Fibroblast of gingiva (primary cell): ENCODE data around the gene FXYD2.

Experiments
- DNase-seq: peaks from one replicate; pipeline ENCODE4 v3.0.0-alpha.2; 2011; ENCODE audit warnings: low read depth

FXYD2 gene

DNA sequence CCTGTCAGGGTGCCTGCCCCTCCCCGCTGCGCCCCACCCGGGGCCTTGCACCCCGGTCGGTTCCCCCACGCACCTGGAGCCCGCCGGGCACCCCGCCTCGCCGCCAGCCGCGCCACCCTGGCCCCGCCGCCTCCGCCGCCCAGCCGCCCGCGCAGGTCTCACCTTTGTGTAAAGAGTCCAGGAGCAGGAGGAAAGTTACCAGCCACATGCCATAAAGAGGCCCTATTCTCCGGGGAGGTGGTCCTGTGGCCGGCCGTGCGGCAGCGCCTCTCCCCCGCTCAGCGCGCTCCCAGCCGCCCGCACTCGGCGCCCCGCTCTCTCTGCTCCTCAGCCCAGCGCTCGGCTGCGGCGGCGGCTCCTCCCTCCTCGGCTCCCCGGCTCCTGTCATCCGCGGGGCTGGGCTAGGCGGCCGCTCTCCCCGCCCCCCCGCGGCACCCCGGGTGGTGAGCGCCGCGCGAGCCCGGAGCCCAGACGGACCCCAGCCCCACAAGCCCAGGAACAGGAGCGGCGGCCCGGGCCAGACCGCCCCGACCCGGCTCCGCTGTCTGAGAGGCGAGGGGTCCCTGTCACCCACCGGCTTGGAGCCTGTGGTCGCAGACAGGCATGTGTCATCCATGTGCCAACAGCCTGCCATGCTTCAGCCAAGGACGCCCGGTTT, 27.5 kb downstream of the FXYD2 start, which contains the start of gene DSCAML1:
TSS of gene DSCAML1 (minus strand) at position 345 of the 658 bp plus-strand sequence. CDS start at position 208, 137 bp downstream.
- DNase-seq: no peak

DNA sequence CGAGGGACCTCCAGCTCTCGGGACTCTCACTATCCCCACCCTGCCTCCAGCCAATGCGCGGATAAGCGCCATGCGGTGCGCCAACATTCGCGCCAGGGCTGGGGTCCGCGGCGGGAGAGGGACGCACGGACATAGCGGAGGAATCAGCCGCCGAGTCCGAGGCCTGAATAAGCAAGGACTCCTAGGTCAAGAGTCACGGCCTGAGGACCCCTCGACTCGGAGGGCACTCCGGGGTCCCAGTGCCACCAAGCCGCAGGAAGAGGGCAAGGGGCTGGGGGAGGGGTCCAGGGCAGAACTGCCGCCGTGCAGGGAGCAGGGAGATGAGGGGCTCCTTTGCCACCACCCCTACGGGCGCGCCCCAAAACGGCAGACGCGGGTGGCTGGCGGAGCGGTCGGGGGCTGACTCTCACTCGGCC, 28.1 kb downstream of the FXYD2 start:
- DNase-seq: no peak

GRCh38 chr11:117795638-117796455, 28.7 kb downstream of the FXYD2 start:
- no peak for DNase-seq

DNA sequence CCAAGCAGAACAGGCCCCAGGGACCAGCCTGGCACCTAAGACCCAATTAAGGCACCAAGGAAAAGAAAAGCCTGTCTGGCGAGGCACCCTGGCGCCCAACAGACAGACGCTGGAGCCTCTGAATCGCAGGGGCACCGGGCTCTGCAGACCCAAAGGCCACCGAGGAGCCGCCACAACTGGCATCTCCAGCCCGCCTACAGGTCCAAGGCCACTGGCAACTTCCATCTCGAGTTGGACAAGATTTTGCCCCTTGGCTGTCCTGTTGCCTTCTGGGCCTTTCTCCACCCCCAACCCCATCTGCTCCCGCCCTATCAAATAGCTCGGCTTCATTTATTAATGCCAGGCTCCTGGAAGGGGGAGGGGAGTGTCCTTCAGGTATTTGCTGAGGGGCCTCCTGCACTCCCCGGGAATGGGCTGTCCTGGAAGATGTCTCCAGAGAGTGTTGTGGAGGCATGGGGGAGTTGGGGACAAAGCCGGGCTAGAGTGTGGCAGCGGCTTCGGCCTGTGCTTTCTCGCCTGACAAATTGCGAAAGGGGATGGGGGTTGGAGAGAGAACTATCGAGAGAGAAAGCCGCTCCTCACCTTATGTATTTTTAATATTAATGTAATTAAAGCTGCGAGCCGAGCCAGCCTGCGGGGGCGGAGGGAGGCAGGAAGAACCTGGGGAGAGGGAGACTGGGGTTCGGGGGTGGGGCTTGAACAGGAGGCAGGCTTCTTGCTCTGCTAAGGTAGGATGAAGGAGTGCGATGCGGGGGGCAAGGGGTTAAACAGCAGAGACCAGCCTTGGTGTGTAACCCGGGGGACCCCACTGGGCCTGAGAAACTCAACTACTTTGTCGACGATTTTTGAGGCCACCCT, 29.5 kb downstream of the FXYD2 start:
- DNase-seq: no peak

DNA sequence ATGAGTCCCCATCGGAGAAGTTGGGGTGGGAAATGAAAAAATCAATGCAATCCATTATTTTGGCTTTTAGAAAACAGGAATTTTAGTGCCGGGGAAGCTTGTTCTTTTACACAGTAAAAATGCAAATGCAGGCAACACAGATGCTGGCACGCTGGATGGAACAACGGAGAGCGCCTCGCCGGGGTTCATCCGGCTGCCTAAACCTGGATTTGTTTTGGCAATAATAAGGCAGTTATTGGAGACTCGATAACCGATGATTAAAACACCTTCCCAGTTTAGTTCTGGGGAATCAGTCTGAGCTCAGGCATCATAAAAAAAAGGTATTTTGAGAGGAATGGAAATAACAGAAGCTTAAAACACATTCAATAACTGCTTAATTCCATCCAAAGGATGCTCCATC, 30.4 kb downstream of the FXYD2 start:
- DNase-seq: no peak

GRCh38 chr11:117793583-117793982, 31.0 kb downstream of the FXYD2 start:
- no peak for DNase-seq

DNA sequence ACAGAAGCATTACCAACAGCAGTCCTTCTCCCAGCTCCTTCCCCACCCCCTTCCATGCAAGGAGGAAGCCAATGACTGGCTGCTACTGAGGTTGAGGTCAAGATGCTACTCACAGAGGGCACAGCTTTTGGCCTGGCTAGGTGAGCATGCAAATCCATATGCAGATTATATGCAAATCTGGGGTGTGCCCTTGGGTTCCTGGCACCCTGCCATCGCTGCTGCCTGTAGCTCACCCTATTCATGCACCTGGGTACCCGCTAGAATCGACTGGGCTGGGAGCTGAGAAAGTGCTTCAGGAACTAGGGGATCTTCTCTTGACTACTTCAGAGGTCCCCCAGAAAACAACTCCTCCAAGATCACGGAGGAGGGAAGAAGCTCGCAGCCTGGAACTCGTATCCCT, 31.6 kb downstream of the FXYD2 start:
- no peak for DNase-seq

DNA sequence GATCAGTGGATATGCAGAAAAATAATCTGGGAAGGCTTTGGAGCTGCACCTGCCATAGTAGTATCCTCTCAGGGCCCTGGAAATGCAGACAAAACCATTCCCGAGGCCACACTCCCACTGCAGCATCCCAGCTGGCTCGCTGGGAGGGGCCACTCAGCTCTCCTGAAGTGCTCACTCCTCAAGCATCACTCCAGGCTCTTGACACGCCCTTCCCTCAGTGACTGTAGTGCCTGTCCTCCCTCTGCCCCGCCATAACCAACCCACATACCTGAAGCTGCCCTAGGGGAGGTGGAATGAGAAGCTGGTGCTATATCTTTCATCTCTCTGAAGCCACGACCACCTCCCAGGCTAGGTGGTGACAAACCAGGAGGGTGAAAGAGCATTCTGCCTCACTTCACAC, 32.3 kb downstream of the FXYD2 start:
- no peak for DNase-seq

GRCh38 chr11:117790279-117790678, 34.3 kb downstream of the FXYD2 start:
- no peak for DNase-seq

DNA sequence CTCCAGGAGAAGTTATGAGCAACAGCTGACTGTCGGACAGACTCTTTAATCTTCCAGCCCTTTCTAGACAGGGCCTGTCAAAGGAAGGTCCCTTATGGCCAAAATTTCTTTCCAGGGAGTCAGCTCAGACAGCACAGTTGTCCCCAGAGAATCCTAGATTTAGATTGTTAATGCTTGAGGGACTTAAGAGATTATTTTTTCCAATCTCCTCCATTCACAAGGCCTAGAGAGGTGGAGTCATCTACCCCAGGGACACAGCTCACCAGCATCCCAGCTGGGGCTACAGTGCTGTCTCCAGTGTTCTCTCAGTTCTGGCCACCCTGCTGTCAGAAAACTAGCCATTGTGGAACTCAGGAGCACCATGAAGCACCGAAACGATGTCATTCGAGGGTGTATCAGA, 35.3 kb downstream of the FXYD2 start:
- no peak for DNase-seq

- DNase-seq: no peak
Measured at GRCh38 chr11:117786135-117786870, 38.2 kb downstream of the FXYD2 start.

DNA sequence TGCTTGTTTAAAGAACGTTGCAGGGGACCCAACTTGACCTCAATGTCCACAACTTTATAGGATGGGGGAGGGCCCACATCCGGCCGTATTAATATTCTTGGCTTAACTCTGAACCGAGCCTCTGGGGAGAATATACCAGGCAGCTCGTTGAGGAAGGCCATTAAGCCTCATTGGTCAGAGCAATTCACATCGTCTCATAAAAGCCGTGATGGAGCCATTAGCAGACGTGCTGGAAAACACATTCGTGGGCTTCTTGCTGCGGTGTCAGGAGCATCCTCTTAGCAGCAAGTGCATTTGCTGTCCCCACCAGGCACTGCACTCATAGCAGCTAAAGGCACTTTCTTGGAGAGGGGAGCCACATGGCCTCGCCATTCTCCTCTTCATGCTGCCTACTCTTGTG, 42.4 kb downstream of the FXYD2 start:
- no peak for DNase-seq

DNA sequence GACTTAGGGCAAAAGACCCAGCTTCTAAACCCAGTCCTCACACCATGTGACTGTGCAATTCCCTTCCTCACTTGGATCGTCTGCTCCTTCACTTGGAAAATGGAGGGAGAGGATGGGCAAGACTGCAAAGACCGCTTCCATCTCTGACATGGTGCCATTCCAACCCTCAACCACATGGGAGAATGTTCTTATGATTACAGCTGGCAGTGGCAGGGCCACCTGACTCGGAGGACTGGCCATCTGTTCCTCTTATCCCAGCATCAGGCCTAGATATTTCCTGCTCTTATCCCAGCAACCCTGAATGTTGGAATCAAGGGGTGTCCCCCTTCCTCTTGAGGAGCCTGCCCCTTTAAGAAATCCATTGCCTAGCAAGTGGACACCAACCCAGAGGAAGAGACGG, 42.9 kb downstream of the FXYD2 start:
- no peak for DNase-seq

DNA sequence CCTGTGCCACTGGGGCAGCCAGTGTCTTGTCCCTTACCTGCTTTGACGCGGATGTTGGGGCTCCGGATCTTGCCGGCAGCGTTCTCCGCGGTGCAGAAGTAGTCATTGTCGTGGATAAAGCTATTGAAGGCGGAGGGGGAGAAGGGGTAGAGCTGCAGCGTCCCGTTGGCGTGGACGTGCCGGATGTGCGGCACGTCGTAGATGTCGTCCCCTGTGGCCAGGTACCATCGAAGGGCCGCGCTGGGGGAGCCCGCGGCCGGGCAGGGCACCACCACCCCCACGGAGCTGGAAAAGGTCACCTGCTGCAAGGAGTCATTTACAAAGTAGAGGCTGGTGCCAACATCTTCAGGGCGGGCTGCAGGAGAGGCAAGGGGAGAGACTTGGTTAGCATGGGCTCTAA, 44.1 kb downstream of the FXYD2 start:
- no peak for DNase-seq

DNA sequence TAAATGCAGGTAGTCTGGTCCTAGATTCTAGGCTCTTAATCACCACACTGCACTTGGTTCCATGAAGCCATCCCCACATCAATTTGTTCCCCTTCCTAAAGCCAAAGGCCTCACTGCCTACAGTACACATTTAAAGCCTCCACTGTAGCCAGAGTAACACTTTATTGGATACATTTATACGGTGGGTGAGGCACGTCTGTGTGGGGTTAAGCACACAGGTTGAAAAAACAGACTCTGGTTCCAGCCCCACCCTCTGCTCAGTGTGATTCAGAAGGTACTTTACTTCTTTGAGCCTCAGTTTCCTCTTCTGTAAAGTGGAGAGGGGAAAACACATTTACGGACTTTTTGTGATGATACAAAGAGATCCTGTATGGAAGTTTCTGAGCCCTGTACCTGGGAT, 50.0 kb downstream of the FXYD2 start:
- DNase-seq: no peak

- no peak for DNase-seq
Measured at GRCh38 chr11:117772360-117772759, 52.2 kb downstream of the FXYD2 start.

- no peak for DNase-seq
Measured at GRCh38 chr11:117771841-117772240, 52.7 kb downstream of the FXYD2 start.

DNA sequence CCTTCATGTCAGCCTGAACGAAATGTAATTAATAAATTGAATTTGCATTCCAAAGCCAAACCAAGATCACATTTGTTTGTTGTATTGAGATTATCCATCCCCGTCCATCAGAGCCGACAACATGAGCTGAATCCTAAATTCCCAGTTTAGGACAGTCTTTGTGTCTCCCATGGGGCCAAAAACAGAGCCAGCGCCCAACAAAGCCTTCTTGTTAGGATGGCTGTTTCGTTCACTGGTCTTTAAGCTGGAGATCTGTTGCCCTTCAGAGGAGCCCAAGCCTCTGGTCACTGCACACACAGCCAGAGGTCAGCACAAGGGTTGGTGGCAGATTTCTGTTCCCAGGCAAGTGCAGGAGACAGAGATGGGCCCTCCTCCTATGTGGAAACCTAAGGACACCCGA, 53.3 kb downstream of the FXYD2 start:
- no peak for DNase-seq

GRCh38 chr11:117770061-117770460, 54.5 kb downstream of the FXYD2 start:
- no peak for DNase-seq
